Heart left ventricle (tissue), 13 donors: ENCODE measurements around the gene GRIFIN.

ENCODE experiments used
- CTCF ChIP-seq, 12 donors: fragments of 200-600 bp; sonication (generic) in 4 of 12; IDR thresholded peaks; one replicate each; pipeline versions ENCODE4 v1.5.0 to v1.8.0; 2018 to 2022; ENCODE audit warnings: antibody characterized with exemption in 12 of 12, mild to moderate bottlenecking in 5 of 12
- POLR2A ChIP-seq, 2 donors: fragments of 450-650 bp; IDR thresholded peaks; one replicate each; pipeline ENCODE4 v1.6.1; 2017; ENCODE audit warnings: antibody characterized with exemption in 2 of 2, mild to moderate bottlenecking in 2 of 2, moderate library complexity in 2 of 2
- donor health status: ischemic (EF 13 %, LVEDD 7.1; RV severe dilation, severe dysfunction).
- donor health status: DM: no; HTN: yes; CAD: no.
- donor health status: DM: no; HTN: no; CAD: no.
- donor health status: ischemic (EF 25% LVEDD 6.9; RV normal size, moderate dysfunction).
- donor health status: ischemic (EF 25% LVEDD 5.7; RV mildly dilated, moderate dysfunction).
- donor health status: ischemic (EF 35%, LVEDD 5.7; RV mildly dilated, moderate dysfunction).
- donor health status: nonischemic (EF 11% LVEDD 7.7; RV severe dilation, severe dysfunction).
- donor health status: DM: yes; HTN: yes; CAD: no.
- donor health status: PGD.
- donor health status: ischemic (EF 29% LVEDD 5.4; RV normal size, mild dysfunction).
- donor health status: nonischemic (EF 23%, LVEDD 6.1; RV moderate dilation, normal function).

- TF ChIP-seq CTCF (IDR thresholded peaks at IDR 0.05) = no peak
- no peak for TF ChIP-seq POLR2A (IDR thresholded peaks at IDR 0.05)
Measured at GRCh38 chr7:2521952-2522591, 45.9 kb upstream of the GRIFIN start.
